IPS DF 6.9 (cell line): ENCODE measurements around the gene MYH9.

Source experiments
- DNase-seq: peaks from one replicate; pipeline ENCODE4 v3.0.0-alpha.2; 2013; ENCODE audit warnings: low read depth, low spot score
- H3K27ac ChIP-seq: one replicate; pipeline ENCODE4 v1.5.1; 2013; ENCODE audit warnings: low read length, control low read depth
- H3K27me3 ChIP-seq: 2 replicates; pipeline ENCODE4 v1.6.1; 2013; ENCODE audit warnings: mild to moderate bottlenecking, low read length; ENCODE audit not compliant: control insufficient read depth, insufficient read depth
- H3K36me3 ChIP-seq: 2 replicates; pipeline ENCODE4 v1.6.1; 2013; ENCODE audit warnings: low read length; ENCODE audit not compliant: control insufficient read depth, insufficient read depth
- H3K4me1 ChIP-seq: 2 replicates; pipeline ENCODE4 v1.6.1; 2013; ENCODE audit warnings: low read length; ENCODE audit not compliant: control insufficient read depth, insufficient read depth
- H3K4me3 ChIP-seq: 2 replicates; pipeline ENCODE4 v1.5.1; 2013; ENCODE audit warnings: mild to moderate bottlenecking, low read length
- H3K9me3 ChIP-seq: 2 replicates; pipeline ENCODE4 v1.6.1; 2013; ENCODE audit warnings: low read length, inconsistent platforms; ENCODE audit not compliant: control insufficient read depth, insufficient read depth
- WGBS: extraction: QIAGEN DNeasy Blood & Tissue Kit; methylation state at CpG from one replicate; pipeline ENCODE4 v1.1.7; 2013; ENCODE audit warnings: mixed read lengths, missing lambda C conversion rate; ENCODE audit not compliant: insufficient read length, insufficient coverage; 5-methylcytosine and 5-hydroxymethylcytosine counted together

MYH9 gene

GRCh38 chr22:36232715-36233401 lies 154.9 kb downstream of the MYH9 start:
- Histone ChIP-seq H3K4me1 (no peaks in the 10 kb centered on the region), H3K36me3 (0 out of 2 replicates have a peak, but pooled peaks cover 5% of the 10 kb centered on the region), H3K9me3 (no peaks in the 10 kb centered on the region), H3K27ac (no peak overlapping the region), H3K27me3 (no peaks in the 10 kb centered on the region), H3K4me3 (no peak overlapping the region)
- DNase-seq, result no peak
- no CpG with 5 or more reads among the region's 13 CpGs for WGBS
